ENCODE results near the gene TTC23L. TPM values are rescaled to one million over a fixed set of nuclear protein-coding genes. Genes with fewer than 3 reads are reported as not detected.

The TTC23L gene
- total and polyA plus RNA-seq, 2 experiments from 2014 or later = 2.2 to 2.3 TPM

- peaks cover 11% of the 10 kb centered on the region; the same call in 1 of the 2 replicates for H3K4me1 ChIP-seq (ENCODE audit: insufficient read depth)
- H2AFZ ChIP-seq = no peak overlapping the region
- Mint-ChIP-seq H3K4me1 (peaks cover 22% of the 10 kb centered on the region), H3K4me3 (no peak overlapping the region), H3K27me3 (ENCODE audit: insufficient read depth, low read depth, poor library complexity) (peaks cover 6% of the 10 kb centered on the region), H3K27ac (peak overlapping the region; percentile 56; the same call in 1 of the 2 replicates), H3K36me3 (ENCODE audit: low read depth) (peaks cover 42% of the 10 kb centered on the region), H3K9me3 (no peaks in the 10 kb centered on the region)
- no peak overlapping the region for H3K4me2 ChIP-seq
- 0 out of 2 replicates have a peak, but pooled peaks cover 8% of the 10 kb centered on the region for H4K20me1 ChIP-seq (replicated peaks; ENCODE audit: insufficient read depth)
- no peak overlapping the region for H3K4me3 ChIP-seq
- H3K9me2 ChIP-seq (ENCODE audit: insufficient read depth) = no peaks in the 10 kb centered on the region
- peaks cover 26% of the 10 kb centered on the region for H3K79me2 ChIP-seq (replicated peaks; ENCODE audit: insufficient read depth)
- DNase-seq (ENCODE audit: low spot score) (no peak), ATAC-seq (no peak)
- H3K27me3 ChIP-seq (ENCODE audit: insufficient read depth) = no peaks in the 10 kb centered on the region
- H3F3A ChIP-seq (replicated peaks; ENCODE audit: low read depth) = peaks cover 14% of the 10 kb centered on the region; the same call in 1 of the 2 replicates
- peak overlapping the region; percentile 71 for H3K27ac ChIP-seq (ENCODE audit: low read depth)
- no peak for TF ChIP-seq ZNF462 (CRISPR knock-in tag; IDR thresholded peaks at IDR 0.05)
- no peak for TF ChIP-seq CTCF (conservative IDR thresholded peaks at IDR 0.05; ENCODE audit: low read depth in 2 of 2)
- TF ChIP-seq POLR2AphosphoS5 (IDR thresholded peaks at IDR 0.05; ENCODE audit: low read depth) = no peak
- TF ChIP-seq ZNF331 (CRISPR knock-in tag; IDR thresholded peaks at IDR 0.05; ENCODE audit: low read depth) = no peak
- TF ChIP-seq NANOG (IDR thresholded peaks at IDR 0.05; ENCODE audit: borderline replicate concordance) = no peak
- TF ChIP-seq STAT1 (IDR thresholded peaks at IDR 0.05; ENCODE audit: unreplicated experiment) = no peak
- TF ChIP-seq REST (IDR thresholded peaks at IDR 0.05; ENCODE audit: unreplicated experiment) = no peak
- no peak for TF ChIP-seq EZH2phosphoT487 (IDR thresholded peaks at IDR 0.05; ENCODE audit: unreplicated experiment)
- no peak for TF ChIP-seq CREB1 (CRISPR knock-in tag; IDR thresholded peaks at IDR 0.05; ENCODE audit: low read depth)
- no peak for TF ChIP-seq JUNB (IDR thresholded peaks at IDR 0.05; ENCODE audit: unreplicated experiment)
- peaks cover 34% of the 10 kb centered on the region for H3K36me3 ChIP-seq (ENCODE audit: insufficient read depth)
These were observed 88.8 kb downstream of the TTC23L start for GRCh38 chr5:34927785-34928184.
